Panc1 (cell line): ENCODE data around the gene LIN28B.
"Not testable (repeated sequence)": the region's sequence is repeated elsewhere in the genome, so short reads cannot be mapped to it uniquely, and the experiment has no call there.

Experiments
- POLR2AphosphoS5 ChIP-seq: IDR thresholded peaks from 2 replicates; pipeline ENCODE4 v1.6.1; 2012; ENCODE audit warnings: mild to moderate bottlenecking, low read depth, low read length, moderate library complexity
- TF ChIP-seq, protein P1 (sequence below): fragments of 450-650 bp; IDR thresholded peaks from 2 replicates; pipeline ENCODE4 v1.5.1; 2017; ENCODE audit warnings: mild to moderate bottlenecking
- TF ChIP-seq, protein P2 (sequence below), 2 experiments: IDR thresholded peaks; 2 replicates each; pipeline ENCODE4 v1.6.1; 2011 to 2012; ENCODE audit warnings: low read depth in 2 of 2, control low read depth in 1 of 2, low read length in 1 of 2, mild to moderate bottlenecking in 1 of 2, moderate library complexity in 1 of 2; ENCODE audit not compliant: insufficient read depth in 1 of 2

DNA sequence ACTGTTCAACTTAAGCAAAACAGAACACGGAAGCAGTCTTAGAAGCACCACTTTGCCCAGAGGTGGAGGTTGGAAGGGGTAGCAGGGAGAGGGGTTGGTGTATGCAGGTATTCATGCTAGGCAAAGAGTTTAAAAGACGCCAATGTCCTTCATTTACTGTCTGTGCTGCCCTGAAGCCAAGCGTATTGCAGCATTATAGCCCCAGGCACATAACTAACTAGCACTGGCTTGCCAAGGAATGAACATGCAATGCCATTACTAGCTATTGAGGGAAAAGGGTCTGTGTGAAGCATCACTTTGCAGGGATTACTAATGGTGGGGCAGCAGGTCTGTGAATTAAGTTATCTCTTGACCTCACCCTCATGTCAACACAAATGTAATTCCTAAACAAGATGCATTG, 124.8 kb downstream of the LIN28B start:
- TF ChIP-seq, protein P1, sequence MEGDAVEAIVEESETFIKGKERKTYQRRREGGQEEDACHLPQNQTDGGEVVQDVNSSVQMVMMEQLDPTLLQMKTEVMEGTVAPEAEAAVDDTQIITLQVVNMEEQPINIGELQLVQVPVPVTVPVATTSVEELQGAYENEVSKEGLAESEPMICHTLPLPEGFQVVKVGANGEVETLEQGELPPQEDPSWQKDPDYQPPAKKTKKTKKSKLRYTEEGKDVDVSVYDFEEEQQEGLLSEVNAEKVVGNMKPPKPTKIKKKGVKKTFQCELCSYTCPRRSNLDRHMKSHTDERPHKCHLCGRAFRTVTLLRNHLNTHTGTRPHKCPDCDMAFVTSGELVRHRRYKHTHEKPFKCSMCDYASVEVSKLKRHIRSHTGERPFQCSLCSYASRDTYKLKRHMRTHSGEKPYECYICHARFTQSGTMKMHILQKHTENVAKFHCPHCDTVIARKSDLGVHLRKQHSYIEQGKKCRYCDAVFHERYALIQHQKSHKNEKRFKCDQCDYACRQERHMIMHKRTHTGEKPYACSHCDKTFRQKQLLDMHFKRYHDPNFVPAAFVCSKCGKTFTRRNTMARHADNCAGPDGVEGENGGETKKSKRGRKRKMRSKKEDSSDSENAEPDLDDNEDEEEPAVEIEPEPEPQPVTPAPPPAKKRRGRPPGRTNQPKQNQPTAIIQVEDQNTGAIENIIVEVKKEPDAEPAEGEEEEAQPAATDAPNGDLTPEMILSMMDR: not testable (repeated sequence)
- TF ChIP-seq, protein P2, sequence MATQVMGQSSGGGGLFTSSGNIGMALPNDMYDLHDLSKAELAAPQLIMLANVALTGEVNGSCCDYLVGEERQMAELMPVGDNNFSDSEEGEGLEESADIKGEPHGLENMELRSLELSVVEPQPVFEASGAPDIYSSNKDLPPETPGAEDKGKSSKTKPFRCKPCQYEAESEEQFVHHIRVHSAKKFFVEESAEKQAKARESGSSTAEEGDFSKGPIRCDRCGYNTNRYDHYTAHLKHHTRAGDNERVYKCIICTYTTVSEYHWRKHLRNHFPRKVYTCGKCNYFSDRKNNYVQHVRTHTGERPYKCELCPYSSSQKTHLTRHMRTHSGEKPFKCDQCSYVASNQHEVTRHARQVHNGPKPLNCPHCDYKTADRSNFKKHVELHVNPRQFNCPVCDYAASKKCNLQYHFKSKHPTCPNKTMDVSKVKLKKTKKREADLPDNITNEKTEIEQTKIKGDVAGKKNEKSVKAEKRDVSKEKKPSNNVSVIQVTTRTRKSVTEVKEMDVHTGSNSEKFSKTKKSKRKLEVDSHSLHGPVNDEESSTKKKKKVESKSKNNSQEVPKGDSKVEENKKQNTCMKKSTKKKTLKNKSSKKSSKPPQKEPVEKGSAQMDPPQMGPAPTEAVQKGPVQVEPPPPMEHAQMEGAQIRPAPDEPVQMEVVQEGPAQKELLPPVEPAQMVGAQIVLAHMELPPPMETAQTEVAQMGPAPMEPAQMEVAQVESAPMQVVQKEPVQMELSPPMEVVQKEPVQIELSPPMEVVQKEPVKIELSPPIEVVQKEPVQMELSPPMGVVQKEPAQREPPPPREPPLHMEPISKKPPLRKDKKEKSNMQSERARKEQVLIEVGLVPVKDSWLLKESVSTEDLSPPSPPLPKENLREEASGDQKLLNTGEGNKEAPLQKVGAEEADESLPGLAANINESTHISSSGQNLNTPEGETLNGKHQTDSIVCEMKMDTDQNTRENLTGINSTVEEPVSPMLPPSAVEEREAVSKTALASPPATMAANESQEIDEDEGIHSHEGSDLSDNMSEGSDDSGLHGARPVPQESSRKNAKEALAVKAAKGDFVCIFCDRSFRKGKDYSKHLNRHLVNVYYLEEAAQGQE (IDR thresholded peaks at IDR 0.05; ENCODE audit: insufficient read depth in 1 of 2, low read depth in 2 of 2, low read length in 1 of 2): not testable (repeated sequence)
- not testable (repeated sequence) for TF ChIP-seq POLR2AphosphoS5
